Measurements from ENCODE around the gene SLC25A3.
"Not testable (repeated sequence)": the region's sequence is repeated elsewhere in the genome, so short reads cannot be mapped to it uniquely, and the experiment has no call there.

The SLC25A3 gene

DNA sequence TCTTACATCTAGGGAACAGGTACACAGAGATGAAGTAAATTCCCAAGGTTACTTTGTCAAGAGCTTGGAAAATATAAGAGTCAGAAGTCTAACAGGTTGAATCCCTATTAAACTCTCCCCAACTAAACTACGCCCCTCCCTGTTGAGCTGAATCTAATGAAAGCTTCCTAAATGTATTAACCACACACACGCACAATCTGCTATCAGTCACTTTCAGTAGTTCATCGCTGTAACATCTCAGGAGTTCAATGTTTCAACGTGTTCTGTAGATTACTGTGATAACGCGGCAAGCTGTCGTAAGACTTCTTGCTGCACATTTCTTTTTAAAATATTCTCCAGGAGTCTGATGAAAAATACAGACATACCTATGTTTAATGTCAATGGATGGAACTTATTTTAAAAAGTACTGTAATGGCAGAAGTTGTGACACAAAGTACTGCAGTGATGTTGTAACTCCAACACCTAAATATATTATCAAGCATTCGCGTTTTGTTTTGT, 612 bp upstream of the SLC25A3 start:
- TF ChIP-seq, protein P1, sequence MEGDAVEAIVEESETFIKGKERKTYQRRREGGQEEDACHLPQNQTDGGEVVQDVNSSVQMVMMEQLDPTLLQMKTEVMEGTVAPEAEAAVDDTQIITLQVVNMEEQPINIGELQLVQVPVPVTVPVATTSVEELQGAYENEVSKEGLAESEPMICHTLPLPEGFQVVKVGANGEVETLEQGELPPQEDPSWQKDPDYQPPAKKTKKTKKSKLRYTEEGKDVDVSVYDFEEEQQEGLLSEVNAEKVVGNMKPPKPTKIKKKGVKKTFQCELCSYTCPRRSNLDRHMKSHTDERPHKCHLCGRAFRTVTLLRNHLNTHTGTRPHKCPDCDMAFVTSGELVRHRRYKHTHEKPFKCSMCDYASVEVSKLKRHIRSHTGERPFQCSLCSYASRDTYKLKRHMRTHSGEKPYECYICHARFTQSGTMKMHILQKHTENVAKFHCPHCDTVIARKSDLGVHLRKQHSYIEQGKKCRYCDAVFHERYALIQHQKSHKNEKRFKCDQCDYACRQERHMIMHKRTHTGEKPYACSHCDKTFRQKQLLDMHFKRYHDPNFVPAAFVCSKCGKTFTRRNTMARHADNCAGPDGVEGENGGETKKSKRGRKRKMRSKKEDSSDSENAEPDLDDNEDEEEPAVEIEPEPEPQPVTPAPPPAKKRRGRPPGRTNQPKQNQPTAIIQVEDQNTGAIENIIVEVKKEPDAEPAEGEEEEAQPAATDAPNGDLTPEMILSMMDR (IDR thresholded peaks at IDR 0.05; ENCODE audit: control insufficient read depth, insufficient read depth, low read depth, low read length, missing control alignments) = no peak
- DNase-seq (ENCODE audit: low read depth) = no peak
- H3K4me3 ChIP-seq (ENCODE audit: control insufficient read depth, low read depth, low read length) = peak overlapping the region; percentile 91

DNA sequence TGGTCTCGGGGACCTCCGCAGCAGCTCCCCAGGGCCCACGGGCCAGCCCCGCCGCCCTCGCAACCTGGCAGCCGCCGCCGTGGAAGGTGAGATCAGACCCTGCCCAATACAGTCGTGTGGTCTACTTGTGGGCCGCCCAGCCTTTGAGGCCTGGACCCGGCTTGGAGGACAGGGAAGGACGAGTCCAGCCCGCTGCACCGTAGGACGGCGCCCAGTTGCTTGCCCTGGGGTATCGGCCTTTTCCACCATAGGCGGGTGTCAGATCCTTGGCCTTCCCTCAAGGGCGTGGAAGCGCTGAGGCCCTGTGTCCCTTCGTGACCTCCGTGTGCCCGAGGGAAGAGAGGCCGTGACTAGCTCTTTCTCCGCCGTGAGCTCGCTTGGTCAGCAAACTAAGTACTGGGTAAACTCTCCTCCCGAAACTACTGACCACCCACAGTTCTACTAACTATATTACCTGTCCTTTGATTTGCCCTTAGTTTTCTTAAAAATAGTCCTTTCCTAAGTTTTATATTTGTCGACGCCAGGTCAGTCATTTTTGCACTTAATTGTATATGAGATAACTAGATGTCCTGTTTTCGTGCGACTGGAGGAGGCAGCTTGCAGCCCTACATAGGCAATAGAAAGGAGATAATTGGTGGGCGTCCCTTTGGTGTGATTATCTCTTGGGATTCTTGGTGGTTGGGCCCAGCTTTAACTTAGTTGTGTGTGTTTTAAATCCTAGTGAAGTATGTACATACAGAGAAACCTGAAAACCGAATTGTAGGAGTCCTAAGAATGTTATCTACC, 757 bp downstream of the SLC25A3 start:
- peak overlapping the region; percentile 91 for H3K4me3 ChIP-seq (ENCODE audit: control insufficient read depth, low read depth, low read length)
- TF ChIP-seq, protein P1 (IDR thresholded peaks at IDR 0.05; ENCODE audit: control insufficient read depth, insufficient read depth, low read depth, low read length, missing control alignments) = no peak
- DNase-seq (ENCODE audit: low read depth) = no peak

DNA sequence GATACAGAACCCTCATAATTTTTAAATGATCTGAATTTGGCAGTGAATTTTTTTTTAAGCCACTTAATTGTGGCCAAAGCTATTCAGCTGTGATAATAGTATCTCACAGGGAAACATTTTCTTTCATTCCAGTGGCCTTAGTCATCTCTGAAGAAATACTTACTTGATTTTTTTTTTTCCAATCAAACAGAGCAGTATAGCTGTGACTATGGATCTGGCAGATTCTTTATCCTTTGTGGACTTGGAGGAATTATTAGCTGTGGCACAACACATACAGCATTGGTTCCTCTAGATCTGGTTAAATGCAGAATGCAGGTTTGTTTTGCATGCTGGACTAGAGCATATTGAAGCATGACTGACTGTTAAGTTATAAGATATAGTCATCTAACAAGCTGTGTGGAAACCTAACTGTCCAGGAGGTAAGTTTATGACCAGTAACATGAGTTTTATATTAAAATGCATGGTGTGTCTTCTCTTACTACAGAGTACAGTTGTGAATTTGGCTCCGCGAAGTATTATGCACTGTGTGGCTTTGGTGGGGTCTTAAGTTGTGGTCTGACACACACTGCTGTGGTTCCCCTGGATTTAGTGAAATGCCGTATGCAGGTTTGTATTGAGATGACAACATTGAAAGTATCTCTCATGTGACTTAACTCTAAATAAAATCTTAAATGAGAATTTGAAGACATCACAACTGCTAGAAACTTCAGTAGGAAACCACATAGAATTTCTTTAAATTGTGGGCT, 1.9 kb downstream of the SLC25A3 start:
- TF ChIP-seq, protein P1 (IDR thresholded peaks at IDR 0.05; ENCODE audit: control insufficient read depth, insufficient read depth, low read depth, low read length, missing control alignments) = no peak
- peak; percentile 43 for DNase-seq (ENCODE audit: low read depth)
- peak overlapping the region; percentile 91 for H3K4me3 ChIP-seq (ENCODE audit: control insufficient read depth, low read depth, low read length)

DNA sequence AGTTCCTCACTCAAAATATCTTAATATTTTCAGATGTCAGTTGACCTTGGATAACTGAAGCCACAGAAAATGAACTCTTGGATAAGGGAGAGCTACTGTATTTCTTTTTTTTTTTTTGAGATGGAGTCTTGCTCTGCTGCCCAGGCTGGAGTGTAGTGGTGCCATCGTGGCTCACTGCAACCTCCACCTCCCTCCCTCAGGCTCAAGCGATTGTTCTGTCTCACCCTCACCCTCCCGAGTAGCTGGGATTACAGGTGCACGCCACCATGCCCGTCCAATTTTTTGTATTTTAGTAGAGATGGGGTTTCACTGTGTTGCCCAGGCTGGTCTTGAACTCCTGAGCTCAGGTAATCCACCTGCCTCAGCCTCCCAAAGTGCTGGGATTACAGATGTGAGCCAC, 3.8 kb downstream of the SLC25A3 start:
- not testable (repeated sequence) for H3K4me3 ChIP-seq (ENCODE audit: control insufficient read depth, low read depth, low read length); DNase-seq (ENCODE audit: low read depth)

DNA sequence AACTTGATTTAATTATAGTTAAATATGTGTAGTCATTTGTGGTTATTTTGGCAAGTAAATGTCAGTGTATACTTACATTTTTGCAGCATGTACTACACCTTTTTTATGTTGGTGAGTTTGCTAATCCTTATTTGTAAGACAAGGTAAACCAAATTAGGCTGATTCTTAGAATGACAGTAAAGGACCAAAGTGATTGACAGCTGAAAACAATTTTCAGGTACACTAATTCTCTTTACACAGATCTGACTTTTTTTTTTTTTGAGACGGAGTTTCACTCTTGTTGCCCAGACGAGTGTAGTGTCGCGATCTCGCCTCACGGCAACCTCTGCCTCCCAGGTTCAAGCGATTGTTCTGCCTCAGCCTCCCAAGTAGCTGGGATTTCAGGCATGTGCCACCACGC, 8.4 kb downstream of the SLC25A3 start:
- TF ChIP-seq, protein P1 (IDR thresholded peaks at IDR 0.05; ENCODE audit: control insufficient read depth, insufficient read depth, low read depth, low read length, missing control alignments) = no peak
- no peak for DNase-seq (ENCODE audit: low read depth)
- no peak overlapping the region for H3K4me3 ChIP-seq (ENCODE audit: control insufficient read depth, low read depth, low read length)

DNA sequence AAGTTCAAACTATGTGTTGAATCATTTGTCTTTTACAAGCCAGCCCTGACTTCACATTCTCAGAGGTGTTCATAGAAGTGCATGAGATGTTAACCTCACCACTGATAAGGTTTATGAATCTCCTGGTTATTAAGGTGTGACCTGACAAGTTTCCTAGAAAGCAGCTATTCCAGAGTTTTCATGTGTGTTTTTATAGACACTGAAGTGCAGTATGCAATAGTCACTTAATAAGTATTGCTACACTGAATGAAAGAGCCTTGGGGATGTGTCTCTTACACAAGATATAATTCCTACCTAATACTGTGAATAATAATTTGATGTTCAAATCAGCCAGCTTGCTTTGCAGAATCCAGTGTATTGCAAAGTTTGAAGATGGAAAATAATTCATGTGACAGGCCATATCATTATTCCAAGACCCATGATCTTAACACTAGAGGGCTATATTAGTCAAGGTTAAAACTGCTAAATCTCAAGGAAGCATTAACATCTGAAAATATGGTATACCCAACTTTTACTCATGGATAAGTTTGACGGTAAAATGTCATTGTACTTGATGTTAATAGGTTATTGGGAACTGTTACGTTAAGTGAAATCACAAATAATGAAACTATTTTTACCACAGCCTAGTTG, 13.0 kb downstream of the SLC25A3 start:
- TF ChIP-seq, protein P1 (IDR thresholded peaks at IDR 0.05; ENCODE audit: control insufficient read depth, insufficient read depth, low read depth, low read length, missing control alignments) = no peak
- H3K4me3 ChIP-seq (ENCODE audit: control insufficient read depth, low read depth, low read length) = no peak overlapping the region
- DNase-seq (ENCODE audit: low read depth) = no peak
